SK-N-SH (cell line): ENCODE measurements around the gene SPCS3. TPM values are rescaled to one million over a fixed set of nuclear protein-coding genes. Genes with fewer than 3 reads are reported as not detected.
"Not testable (repeated sequence)": the region's sequence is repeated elsewhere in the genome, so short reads cannot be mapped to it uniquely, and the experiment has no call there.

ENCODE experiments used
- CTCF ChIA-PET: fragments of 300-600, 350-600 bp; formaldehyde crosslinking; extraction: SDS; loops from one replicate; lab custom pipeline; 2021; lab: Yijun Ruan, JAX
- POLR2A ChIA-PET: fragments of 350-600 bp; sonication (Branson Sonifier 250); formaldehyde crosslinking; extraction: SDS; loops from one replicate; lab custom pipeline; 2020; ENCODE audit warnings: antibody characterized with exemption, inconsistent platforms; lab: Yijun Ruan, JAX
- DNase-seq: peaks from one replicate; pipeline ENCODE4 v3.0.0; 2012
- H2AFZ ChIP-seq: fragments of 200-600 bp; sonication (generic); 2 replicates; pipeline ENCODE4 v1.8.1; 2016; ENCODE audit warnings: antibody characterized with exemption, mild to moderate bottlenecking, low read depth
- H3F3A ChIP-seq: fragments of 200-600 bp; sonication (generic); replicated peaks from 2 replicates; pipeline ENCODE3; 2016; ENCODE audit warnings: antibody characterized with exemption, mild to moderate bottlenecking; ENCODE audit not compliant: insufficient read depth
- H3K27ac ChIP-seq, 2 experiments: fragments of 200-500 bp in 1 of 2; fragments of 200-600 bp in 1 of 2; sonication (Bioruptor generic) in 1 of 2; sonication (generic), shearing (Covaris generic) in 1 of 2; 2 replicates each; pipeline versions ENCODE4 v1.5.1 to v1.6.1; 2014 to 2016; ENCODE audit warnings: low read depth in 2 of 2, inconsistent platforms in 1 of 2, low read length in 1 of 2, mild to moderate bottlenecking in 1 of 2, mixed read lengths in 1 of 2
- H3K27me3 ChIP-seq: fragments of 200-600 bp; sonication (generic), shearing (Covaris generic); 2 replicates; pipeline ENCODE4 v1.6.1; 2016; ENCODE audit warnings: mixed run types; ENCODE audit not compliant: insufficient read depth
- H3K36me3 ChIP-seq, 2 experiments: fragments of 200-500 bp in 1 of 2; fragments of 200-600 bp in 1 of 2; sonication (Bioruptor generic) in 1 of 2; sonication (generic) in 1 of 2; replicated peaks in 1 of 2; 2 replicates each; pipeline versions ENCODE3 to v1.5.1; 2014 to 2016; ENCODE audit warnings: low read length in 1 of 2, mild to moderate bottlenecking in 1 of 2; ENCODE audit not compliant: insufficient read depth in 2 of 2, control insufficient read depth in 1 of 2
- H3K4me1 ChIP-seq, 2 experiments: fragments of 200-500 bp in 1 of 2; fragments of 200-600 bp in 1 of 2; sonication (Bioruptor generic) in 1 of 2; sonication (generic), shearing (Covaris generic) in 1 of 2; 2 replicates each; pipeline versions ENCODE4 v1.5.1 to v1.6.1; 2014 to 2016; ENCODE audit warnings: low read depth in 1 of 2, low read length in 1 of 2, mixed run types in 1 of 2; ENCODE audit not compliant: insufficient read depth in 2 of 2, control insufficient read depth in 1 of 2
- H3K4me2 ChIP-seq: fragments of 200-600 bp; sonication (generic), shearing (Covaris generic); 2 replicates; pipeline ENCODE4 v1.6.1; 2017; ENCODE audit warnings: mixed run types
- H3K4me3 ChIP-seq, 2 experiments: fragments of 200-500 bp in 1 of 2; fragments of 200-600 bp in 1 of 2; sonication (Bioruptor generic) in 1 of 2; sonication (generic), shearing (Covaris generic) in 1 of 2; 2 replicates each; pipeline versions ENCODE4 v1.5.1 to v1.8.1; 2014 to 2016; ENCODE audit warnings: low read depth in 2 of 2, inconsistent platforms in 1 of 2, low read length in 1 of 2, mild to moderate bottlenecking in 1 of 2, mixed read lengths in 1 of 2, moderate library complexity in 1 of 2
- H3K79me2 ChIP-seq: fragments of 200-600 bp; sonication (generic); 2 replicates; pipeline ENCODE4 v1.8.1; 2017; ENCODE audit warnings: mild to moderate bottlenecking; ENCODE audit not compliant: insufficient read depth
- H3K9ac ChIP-seq: fragments of 200-600 bp; sonication (generic); 2 replicates; pipeline ENCODE4 v1.6.1; 2017; ENCODE audit warnings: mixed run types
- H3K9me2 ChIP-seq: fragments of 200-600 bp; sonication (generic); 2 replicates; pipeline ENCODE4 v1.6.1; 2017; ENCODE audit warnings: mixed run types
- H3K9me3 ChIP-seq: fragments of 200-600 bp; sonication (generic); 2 replicates; pipeline ENCODE4 v1.6.1; 2017; ENCODE audit warnings: mixed run types, mild to moderate bottlenecking, moderate library complexity
- H4K20me1 ChIP-seq: fragments of 200-600 bp; sonication (generic); 2 replicates; pipeline ENCODE4 v1.6.1; 2017; ENCODE audit warnings: mild to moderate bottlenecking, mixed run types; ENCODE audit not compliant: insufficient read depth
- EP300 ChIP-seq, 2 experiments: IDR thresholded peaks; 2 replicates each; pipeline versions ENCODE4 v1.4.0 to v1.6.1; 2012; ENCODE audit warnings: borderline replicate concordance in 1 of 2, low read depth in 1 of 2, low read length in 1 of 2
- FOSL2 ChIP-seq: IDR thresholded peaks from 2 replicates; pipeline ENCODE4 v1.4.0; 2012; ENCODE audit warnings: low read depth, mild to moderate bottlenecking, moderate library complexity, borderline replicate concordance
- JUND ChIP-seq: IDR thresholded peaks from 2 replicates; pipeline ENCODE4 v1.4.0; 2012
- NFIC ChIP-seq: IDR thresholded peaks from 2 replicates; pipeline ENCODE4 v1.4.0; 2012; ENCODE audit warnings: borderline replicate concordance
- NRF1 ChIP-seq: IDR thresholded peaks from 2 replicates; pipeline ENCODE4 v1.6.1; 2012; ENCODE audit warnings: low read depth, mild to moderate bottlenecking, low read length
- RFX5 ChIP-seq: IDR thresholded peaks from 2 replicates; pipeline ENCODE4 v1.6.1; 2012; ENCODE audit warnings: mild to moderate bottlenecking, improper control_type of control experiment, low read length
- RXRA ChIP-seq: IDR thresholded peaks from 2 replicates; pipeline ENCODE4 v1.4.0; 2012; ENCODE audit warnings: low read depth, mild to moderate bottlenecking, borderline replicate concordance
- TAF1 ChIP-seq: IDR thresholded peaks from 2 replicates; pipeline ENCODE4 v1.6.1; 2012; ENCODE audit warnings: low read depth, mild to moderate bottlenecking, low read length, moderate library complexity, borderline replicate concordance
- WGBS: methylation state at CpG from one replicate; pipeline ENCODE4 v1.1.6; 2017; ENCODE audit warnings: low lambda C conversion rate; 5-methylcytosine and 5-hydroxymethylcytosine counted together
- polyA plus RNA-seq, 3 experiments: library from polyadenylated mRNA; depleted of rRNA; stranded (reverse); fragments of >200 nt; gene quantifications; 2 replicates each; pipeline ENCODE4 v1.2.3, GENCODE V29; 2012
- TF ChIP-seq, protein P1 (sequence below): IDR thresholded peaks from 2 replicates; pipeline ENCODE4 v1.4.0; 2012; ENCODE audit warnings: low read depth, borderline replicate concordance
- TF ChIP-seq, protein P2 (sequence below): fragments of 150-350 bp; IDR thresholded peaks from 2 replicates; pipeline ENCODE4 v1.6.1; 2017; ENCODE audit warnings: antibody characterized with exemption, low read length, low read depth, borderline replicate concordance
- TF ChIP-seq, protein P3 (sequence below): IDR thresholded peaks from 2 replicates; pipeline ENCODE4 v1.4.0; 2012; ENCODE audit warnings: low read depth
- TF ChIP-seq, protein P4 (sequence below): IDR thresholded peaks from 2 replicates; pipeline ENCODE4; 2012

The SPCS3 gene
- polyA plus RNA-seq, 1 of the 3 experiments (the other 2 are of a cell fraction): 27.7 TPM

DNA sequence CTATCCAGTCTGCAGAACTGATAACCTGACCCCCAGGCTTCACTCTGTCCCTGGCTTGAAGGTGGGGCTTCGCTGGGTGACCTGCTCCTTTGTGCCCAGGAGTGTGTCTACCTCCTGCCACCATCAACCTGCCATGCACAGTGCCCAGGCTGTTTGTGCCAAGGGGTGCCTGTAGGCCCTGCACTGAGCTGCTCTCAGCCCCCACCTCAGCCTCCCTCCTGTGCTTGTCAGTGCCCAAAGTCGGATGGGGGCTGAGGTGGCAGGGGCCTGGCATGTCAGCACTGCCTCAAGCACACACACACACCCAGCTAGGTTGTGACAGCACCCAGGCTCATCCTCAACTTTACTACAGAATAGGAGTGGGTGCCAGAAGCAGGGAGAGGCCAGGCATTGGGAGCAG lies 23.5 kb downstream of the SPCS3 start:
- no peak overlapping the region for H3K27ac ChIP-seq
- peaks cover 4% of the 10 kb centered on the region for H3F3A ChIP-seq
- peaks cover 13% of the 10 kb centered on the region for H3K79me2 ChIP-seq
- H4K20me1 ChIP-seq: no peaks in the 10 kb centered on the region
- 100% methylated on average over 1 of the region's 2 CpGs for WGBS
- peaks cover 6% of the 10 kb centered on the region; the same call in 1 of the 2 replicates for H3K9me3 ChIP-seq
- H3K36me3 ChIP-seq: peaks cover 0 to 17% of the 10 kb centered on the region in 2 experiments
- H3K27me3 ChIP-seq: no peaks in the 10 kb centered on the region
- no peak overlapping the region; a peak in 1 of 4 replicates for H3K4me3 ChIP-seq
- no peak overlapping the region for H3K4me2 ChIP-seq
- POLR2A ChIA-PET: no interaction called here
- H3K4me1 ChIP-seq: peaks cover 0 to 10% of the 10 kb centered on the region in 2 experiments; a peak in 3 of 4 replicates
- TF ChIP-seq RXRA (no peak), TAF1 (no peak)
- H2AFZ ChIP-seq: no peak overlapping the region
- CTCF ChIA-PET: interaction anchor here (0.9 to 5.0 kb wide), 3 partner anchors 9 to 395 kb away, joined by 3 to 48 read pairs (median 17); no protein-coding TSS in a partner anchor
- no peak overlapping the region for H3K9ac ChIP-seq
- no peak for DNase-seq
- H3K9me2 ChIP-seq: no peaks in the 10 kb centered on the region

DNA sequence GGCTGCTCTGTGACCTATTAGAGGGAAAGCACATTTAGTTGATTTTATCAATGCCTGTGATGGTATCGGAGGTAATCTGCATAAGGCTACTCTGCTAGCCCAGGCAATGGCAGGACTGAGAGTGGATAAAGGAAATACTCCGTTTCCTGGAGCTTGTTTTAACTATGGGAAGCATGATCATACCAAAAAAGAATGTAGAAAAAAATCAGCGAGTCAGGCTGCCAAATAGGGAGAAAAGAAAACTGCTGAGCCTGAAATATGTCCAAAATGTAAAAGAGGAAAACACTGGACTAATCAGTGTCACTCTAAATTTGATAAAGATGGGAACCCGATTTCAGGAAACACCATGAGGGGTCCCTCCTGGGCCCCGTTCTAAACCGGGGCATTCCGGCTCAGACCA lies 25.6 kb downstream of the SPCS3 start:
- H3K27me3 ChIP-seq, H3K9ac ChIP-seq, H4K20me1 ChIP-seq, DNase-seq, POLR2A ChIA-PET, H3K9me2 ChIP-seq, H2AFZ ChIP-seq, H3F3A ChIP-seq, H3K4me2 ChIP-seq, H3K4me3 ChIP-seq, H3K4me1 ChIP-seq, H3K27ac ChIP-seq: not testable (repeated sequence)
- H3K36me3 ChIP-seq: peaks cover 0 to 24% of the 10 kb centered on the region in 2 experiments
- CTCF ChIA-PET: interaction anchor here (1.2 kb wide), 1 partner anchor 357 kb away, joined by 3 read pairs; no protein-coding TSS in a partner anchor
- peaks cover 13% of the 10 kb centered on the region for H3K79me2 ChIP-seq
- WGBS: 80% methylated on average over 5 of the region's 7 CpGs
- peaks cover 13% of the 10 kb centered on the region for H3K9me3 ChIP-seq

DNA sequence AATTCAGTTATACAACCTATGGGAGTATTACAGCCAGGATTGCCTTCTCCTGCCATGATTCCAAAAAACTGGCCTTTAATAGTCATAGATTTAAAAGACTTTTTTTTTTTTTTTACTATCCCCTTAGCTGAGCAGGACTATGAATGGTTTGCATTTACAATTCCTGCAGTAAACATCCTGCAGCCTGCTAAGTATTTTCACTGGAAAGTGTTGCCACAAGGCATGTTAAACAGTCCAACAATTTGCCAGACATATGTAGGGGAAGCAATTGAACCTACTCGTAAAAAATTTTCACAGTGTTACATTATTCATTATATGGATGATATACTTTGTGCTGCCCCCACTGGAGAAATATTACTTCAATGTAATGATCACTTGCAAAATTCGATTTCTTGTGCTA lies 27.1 kb downstream of the SPCS3 start:
- H3K4me2 ChIP-seq, H3K9me2 ChIP-seq, H3K9ac ChIP-seq, H3K27ac ChIP-seq, H3K4me1 ChIP-seq, POLR2A ChIA-PET, DNase-seq, H2AFZ ChIP-seq, H4K20me1 ChIP-seq, H3K4me3 ChIP-seq, H3K79me2 ChIP-seq, H3F3A ChIP-seq, H3K27me3 ChIP-seq: not testable (repeated sequence)
- H3K36me3 ChIP-seq: peaks cover 0 to 30% of the 10 kb centered on the region in 2 experiments
- WGBS: 78% methylated on average over 2 of the region's 2 CpGs
- H3K9me3 ChIP-seq: peaks cover 13% of the 10 kb centered on the region
- CTCF ChIA-PET: interaction anchor here (0.6 kb wide), 2 partner anchors 18 to 393 kb away, joined by 3 read pairs; no protein-coding TSS in a partner anchor

DNA sequence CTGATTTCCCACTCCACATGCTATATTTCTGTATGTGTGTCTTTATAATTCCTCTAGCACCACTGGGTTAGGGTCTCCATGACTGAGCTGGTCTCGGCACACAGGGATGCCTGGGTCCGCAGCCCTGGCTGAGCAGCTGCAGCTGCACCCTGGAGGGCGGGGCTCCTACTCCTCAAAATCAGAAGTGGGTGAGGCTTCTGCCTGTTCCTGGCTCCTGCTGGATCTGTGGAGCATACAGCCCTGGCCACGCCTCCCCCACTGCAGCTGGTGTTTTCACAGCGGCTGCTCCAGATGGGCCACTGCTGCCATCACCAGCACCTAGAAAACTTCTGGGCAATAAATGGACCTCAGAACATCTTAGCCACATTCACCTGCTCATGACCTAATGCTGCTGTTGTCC lies 30.9 kb downstream of the SPCS3 start:
- H3K9me3 ChIP-seq: peaks cover 14% of the 10 kb centered on the region
- 82% methylated on average over 3 of the region's 5 CpGs for WGBS
- no peak overlapping the region for H3K27ac ChIP-seq
- ChIA-PET CTCF (interaction anchor here (4.7 kb wide), 1 partner anchor 9 kb away, joined by 33 read pairs; no protein-coding TSS in a partner anchor), POLR2A (no interaction called here)
- no peak overlapping the region for H3K4me3 ChIP-seq
- no peak overlapping the region for H3K9ac ChIP-seq
- no peak overlapping the region for H3K4me2 ChIP-seq
- no peaks in the 10 kb centered on the region for H3K9me2 ChIP-seq
- no peaks in the 10 kb centered on the region for H4K20me1 ChIP-seq
- H3K4me1 ChIP-seq: no peaks in the 10 kb centered on the region
- no peaks in the 10 kb centered on the region for H3K27me3 ChIP-seq
- peaks cover 0 to 13% of the 10 kb centered on the region in 2 experiments for H3K36me3 ChIP-seq
- H3K79me2 ChIP-seq: no peaks in the 10 kb centered on the region
- no peaks in the 10 kb centered on the region for H3F3A ChIP-seq
- H2AFZ ChIP-seq: no peak overlapping the region
- DNase-seq: no peak
- TF ChIP-seq, protein P1, sequence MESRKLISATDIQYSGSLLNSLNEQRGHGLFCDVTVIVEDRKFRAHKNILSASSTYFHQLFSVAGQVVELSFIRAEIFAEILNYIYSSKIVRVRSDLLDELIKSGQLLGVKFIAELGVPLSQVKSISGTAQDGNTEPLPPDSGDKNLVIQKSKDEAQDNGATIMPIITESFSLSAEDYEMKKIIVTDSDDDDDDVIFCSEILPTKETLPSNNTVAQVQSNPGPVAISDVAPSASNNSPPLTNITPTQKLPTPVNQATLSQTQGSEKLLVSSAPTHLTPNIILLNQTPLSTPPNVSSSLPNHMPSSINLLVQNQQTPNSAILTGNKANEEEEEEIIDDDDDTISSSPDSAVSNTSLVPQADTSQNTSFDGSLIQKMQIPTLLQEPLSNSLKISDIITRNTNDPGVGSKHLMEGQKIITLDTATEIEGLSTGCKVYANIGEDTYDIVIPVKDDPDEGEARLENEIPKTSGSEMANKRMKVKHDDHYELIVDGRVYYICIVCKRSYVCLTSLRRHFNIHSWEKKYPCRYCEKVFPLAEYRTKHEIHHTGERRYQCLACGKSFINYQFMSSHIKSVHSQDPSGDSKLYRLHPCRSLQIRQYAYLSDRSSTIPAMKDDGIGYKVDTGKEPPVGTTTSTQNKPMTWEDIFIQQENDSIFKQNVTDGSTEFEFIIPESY: no peak
- TF ChIP-seq EP300 (IDR thresholded peaks at IDR 0.05; ENCODE audit: borderline replicate concordance in 1 of 2, low read depth in 1 of 2, low read length in 1 of 2): no peak
- no peak for TF ChIP-seq JUND
- TF ChIP-seq, protein P2, sequence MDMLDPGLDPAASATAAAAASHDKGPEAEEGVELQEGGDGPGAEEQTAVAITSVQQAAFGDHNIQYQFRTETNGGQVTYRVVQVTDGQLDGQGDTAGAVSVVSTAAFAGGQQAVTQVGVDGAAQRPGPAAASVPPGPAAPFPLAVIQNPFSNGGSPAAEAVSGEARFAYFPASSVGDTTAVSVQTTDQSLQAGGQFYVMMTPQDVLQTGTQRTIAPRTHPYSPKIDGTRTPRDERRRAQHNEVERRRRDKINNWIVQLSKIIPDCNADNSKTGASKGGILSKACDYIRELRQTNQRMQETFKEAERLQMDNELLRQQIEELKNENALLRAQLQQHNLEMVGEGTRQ: no peak
- TF ChIP-seq RXRA: no peak
- TF ChIP-seq NRF1: no peak
- TF ChIP-seq NFIC: no peak
- no peak for TF ChIP-seq RFX5
- TF ChIP-seq, protein P3, sequence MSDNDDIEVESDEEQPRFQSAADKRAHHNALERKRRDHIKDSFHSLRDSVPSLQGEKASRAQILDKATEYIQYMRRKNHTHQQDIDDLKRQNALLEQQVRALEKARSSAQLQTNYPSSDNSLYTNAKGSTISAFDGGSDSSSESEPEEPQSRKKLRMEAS: no peak
- TF ChIP-seq FOSL2: no peak
- TF ChIP-seq, protein P4, sequence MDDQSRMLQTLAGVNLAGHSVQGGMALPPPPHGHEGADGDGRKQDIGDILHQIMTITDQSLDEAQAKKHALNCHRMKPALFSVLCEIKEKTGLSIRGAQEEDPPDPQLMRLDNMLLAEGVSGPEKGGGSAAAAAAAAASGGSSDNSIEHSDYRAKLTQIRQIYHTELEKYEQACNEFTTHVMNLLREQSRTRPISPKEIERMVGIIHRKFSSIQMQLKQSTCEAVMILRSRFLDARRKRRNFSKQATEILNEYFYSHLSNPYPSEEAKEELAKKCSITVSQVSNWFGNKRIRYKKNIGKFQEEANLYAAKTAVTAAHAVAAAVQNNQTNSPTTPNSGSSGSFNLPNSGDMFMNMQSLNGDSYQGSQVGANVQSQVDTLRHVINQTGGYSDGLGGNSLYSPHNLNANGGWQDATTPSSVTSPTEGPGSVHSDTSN: no peak
